Renal cortex interstitium (tissue), 15 donors: ENCODE measurements around the gene ART1. TPM values are rescaled to one million over a fixed set of nuclear protein-coding genes. Genes with fewer than 3 reads are reported as not detected.
"Not testable (repeated sequence)": the region's sequence is repeated elsewhere in the genome, so short reads cannot be mapped to it uniquely, and the experiment has no call there.

Experiments used
- DNase-seq, 11 donors: peaks; one replicate each; pipeline ENCODE4 v3.0.0-alpha.2; 2013; ENCODE audit warnings: low read depth in 9 of 11, low spot score in 4 of 11; ENCODE audit errors: extremely low read depth in 1 of 11
- long read RNA-seq, 16 experiments: transcript quantifications; one replicate each; lab custom pipeline, GENCODE V29; 2026
- polyA plus RNA-seq, 3 donors: library from polyadenylated mRNA; unstranded; fragments of 120-200 nt; gene quantifications; one replicate each; pipeline ENCODE4 v1.2.1, GENCODE V29; 2013; ENCODE audit not compliant: insufficient read length in 3 of 3

ART1 gene, protein sequence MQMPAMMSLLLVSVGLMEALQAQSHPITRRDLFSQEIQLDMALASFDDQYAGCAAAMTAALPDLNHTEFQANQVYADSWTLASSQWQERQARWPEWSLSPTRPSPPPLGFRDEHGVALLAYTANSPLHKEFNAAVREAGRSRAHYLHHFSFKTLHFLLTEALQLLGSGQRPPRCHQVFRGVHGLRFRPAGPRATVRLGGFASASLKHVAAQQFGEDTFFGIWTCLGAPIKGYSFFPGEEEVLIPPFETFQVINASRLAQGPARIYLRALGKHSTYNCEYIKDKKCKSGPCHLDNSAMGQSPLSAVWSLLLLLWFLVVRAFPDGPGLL
- under 1 TPM in 1 of 3 donors, not detected in 2; 0.19 TPM for polyA plus RNA-seq
- long read RNA-seq, donor 1 = 0 reads
- long read RNA-seq, donor 2 = 0 reads
- long read RNA-seq, donor 3 = 0 reads
- long read RNA-seq, donor 4 = 0 reads
- long read RNA-seq, donor 5 = 0 reads
- long read RNA-seq, donor 6 = 0 reads
- long read RNA-seq, donor 7 = 0 reads
- long read RNA-seq, donor 8 = 0 reads
- long read RNA-seq, donor 9 = 0 reads
- long read RNA-seq, donor 10 = 0 reads
- long read RNA-seq, donor 11 = 0 reads
- long read RNA-seq, donor 12 = 0 reads
- long read RNA-seq, donor 13 = 0 reads
- long read RNA-seq, donor 14 = 0 reads
- long read RNA-seq, donor 15 = 0 reads
- long read RNA-seq, donor 16 = 0 reads

DNA sequence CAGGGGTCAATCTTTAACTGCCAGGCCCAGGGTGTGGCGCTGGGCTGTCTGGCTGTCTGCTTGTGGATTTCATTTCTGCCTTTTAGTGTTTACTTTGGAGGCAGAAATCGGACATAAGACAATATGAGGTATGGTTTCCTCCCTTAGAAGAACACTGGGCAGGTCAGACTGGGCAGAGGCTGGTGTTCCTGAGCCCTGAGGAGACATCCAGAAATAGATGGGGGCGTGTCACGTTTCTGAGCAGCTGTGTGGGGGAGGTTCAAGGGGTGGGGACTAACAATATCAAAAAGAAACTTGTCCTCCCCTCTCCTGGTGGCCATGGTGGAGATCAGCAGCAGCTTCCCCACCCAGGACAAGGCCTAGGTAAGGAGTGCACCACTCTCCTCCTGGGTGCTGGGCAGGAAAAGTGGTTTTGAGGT, at the start of gene ART1:
Gene ART1, plus strand, starts transcription at position 312 of the 419 bp plus-strand sequence. CDS start 14,086 bp downstream, outside the sequence.
- no peak for DNase-seq

DNA sequence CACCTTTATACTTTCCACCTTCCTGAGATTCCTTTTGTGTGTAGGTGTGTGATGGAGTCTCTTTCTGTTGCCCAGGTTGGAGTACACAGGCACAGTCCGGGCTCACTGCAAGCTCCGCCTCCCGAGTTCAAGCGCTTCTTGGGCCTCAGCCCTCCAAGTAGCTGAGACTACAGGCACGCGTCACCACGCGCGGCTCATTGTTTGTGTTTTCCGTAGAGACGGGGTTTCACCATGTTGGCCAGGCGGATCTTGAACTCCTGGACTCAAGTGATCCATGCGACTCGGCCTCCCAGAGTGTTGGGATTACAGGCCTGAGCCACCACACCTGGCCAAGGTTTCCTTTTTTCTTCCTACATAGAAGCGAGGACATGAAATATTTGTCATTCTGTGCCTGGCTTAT, 47.2 kb upstream of the ART1 start:
- not testable (repeated sequence) for DNase-seq

DNA sequence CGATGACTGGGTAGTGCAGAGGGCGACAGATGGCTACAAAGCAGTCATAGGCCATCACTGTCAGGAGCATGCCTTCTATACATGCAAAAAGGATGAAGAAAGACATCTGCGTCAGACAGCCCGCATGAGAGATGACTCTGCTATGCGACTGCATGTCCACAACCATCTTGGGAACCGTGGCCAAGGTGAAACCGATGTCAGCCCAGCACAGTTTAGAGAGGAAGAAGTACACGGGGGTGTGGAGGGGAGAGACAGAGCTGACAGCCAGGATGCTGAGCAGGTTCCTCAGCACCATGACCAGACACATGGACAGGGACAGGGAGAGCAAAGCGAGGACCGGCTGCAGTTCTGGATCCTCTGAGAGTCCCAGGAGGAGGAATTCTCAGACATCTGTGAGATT, 44.7 kb upstream of the ART1 start:
- DNase-seq = not testable (repeated sequence)

DNA sequence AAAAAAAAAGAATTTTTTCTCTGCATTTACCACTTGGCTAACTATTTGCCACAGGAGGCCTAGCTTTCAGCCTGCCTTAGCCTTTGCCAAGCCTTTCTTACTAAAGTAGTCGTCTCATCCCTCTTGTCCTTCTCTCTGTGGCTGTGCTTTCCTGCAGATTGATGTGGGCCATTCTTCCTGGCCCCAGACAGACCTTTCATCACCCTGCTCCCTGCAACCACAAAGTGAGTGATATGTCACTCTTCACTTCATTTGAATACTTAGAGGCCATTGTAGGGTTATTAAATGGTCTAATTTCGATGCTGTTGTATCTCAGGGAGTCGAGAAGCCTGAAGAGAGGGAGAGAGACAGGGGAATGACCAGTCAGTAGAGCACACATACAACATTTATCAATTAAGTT, 40.8 kb upstream of the ART1 start:
- DNase-seq = no peak

DNA sequence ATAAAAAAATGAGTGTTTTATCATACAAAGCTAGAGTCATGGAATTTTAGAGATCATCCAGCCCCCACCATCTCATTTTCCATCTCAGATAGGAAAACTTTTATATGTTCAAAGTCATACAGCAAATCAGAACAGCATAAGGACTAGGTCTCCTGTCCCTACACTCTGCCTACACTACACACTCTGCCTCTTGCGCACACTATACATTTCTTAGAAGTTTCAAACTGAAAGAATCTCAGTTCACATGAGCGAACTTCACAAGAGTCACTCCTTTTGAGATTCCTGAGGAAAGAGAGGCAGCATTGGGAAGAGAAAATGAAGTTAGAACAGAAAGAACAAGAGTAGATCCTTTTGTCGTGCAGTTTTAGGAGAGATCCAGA, 39.7 kb upstream of the ART1 start:
- DNase-seq = no peak

DNA sequence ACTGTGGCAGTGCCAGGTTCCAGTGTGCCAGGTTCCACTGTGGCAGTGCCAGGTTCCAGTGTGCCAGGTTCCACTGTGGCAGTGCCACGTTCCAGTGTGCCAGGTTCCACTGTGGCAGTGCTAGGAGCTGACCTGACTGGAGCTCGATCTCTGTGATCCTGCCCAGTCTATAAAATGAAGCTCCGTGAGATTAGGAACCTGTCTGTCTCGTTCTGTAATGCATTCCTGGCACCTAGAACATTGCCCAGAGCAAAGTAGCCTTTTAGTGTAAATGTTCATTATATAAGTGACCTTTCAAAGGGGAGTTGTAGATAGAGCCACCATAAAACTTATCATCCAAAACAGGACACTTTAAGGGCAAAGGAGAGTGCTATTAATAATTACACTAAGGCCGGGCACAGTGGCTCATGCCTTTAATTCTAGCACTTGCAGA, 39.1 kb upstream of the ART1 start:
- no peak for DNase-seq

DNA sequence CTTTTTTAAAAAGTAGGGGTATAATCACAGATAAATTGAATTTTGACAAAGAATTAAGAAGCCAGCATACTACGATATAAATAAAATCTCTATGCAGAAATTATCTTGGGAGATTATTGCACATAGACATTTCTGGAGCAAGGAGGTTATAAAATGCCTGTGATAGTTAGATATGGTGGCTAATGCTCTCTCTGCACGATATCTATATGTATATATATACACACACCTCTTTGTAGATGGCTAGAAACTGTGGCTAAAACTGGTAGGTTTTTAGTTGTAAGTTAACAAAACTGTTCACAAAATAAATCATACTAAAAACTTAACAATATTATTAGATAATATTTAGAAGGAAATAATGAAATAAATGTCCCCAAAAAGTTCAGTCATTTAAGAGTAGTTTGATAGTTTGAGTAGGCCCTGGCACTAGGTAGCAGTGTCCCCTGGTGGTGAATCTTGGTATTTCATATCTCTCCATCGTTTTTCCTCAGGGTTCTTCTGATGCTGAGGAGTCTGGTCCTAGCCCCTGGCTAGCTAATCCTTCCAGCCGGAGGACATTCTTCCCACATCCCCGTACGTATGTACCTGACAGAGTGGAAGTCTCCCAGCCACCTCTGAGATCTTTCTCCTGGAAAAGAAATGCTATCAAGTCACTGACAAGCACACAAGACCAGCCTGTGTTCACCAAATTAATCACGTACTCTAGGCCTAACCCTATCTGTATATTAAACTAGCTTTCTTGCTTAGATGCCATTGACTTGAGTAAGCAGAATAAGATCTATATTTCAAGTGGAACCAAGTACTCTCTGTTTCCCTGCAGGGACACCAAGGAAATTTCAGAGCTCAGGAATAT, 35.3 kb upstream of the ART1 start:
- peak in 8 of 11 donors; percentile 6 to 40 (median 22) for DNase-seq

DNA sequence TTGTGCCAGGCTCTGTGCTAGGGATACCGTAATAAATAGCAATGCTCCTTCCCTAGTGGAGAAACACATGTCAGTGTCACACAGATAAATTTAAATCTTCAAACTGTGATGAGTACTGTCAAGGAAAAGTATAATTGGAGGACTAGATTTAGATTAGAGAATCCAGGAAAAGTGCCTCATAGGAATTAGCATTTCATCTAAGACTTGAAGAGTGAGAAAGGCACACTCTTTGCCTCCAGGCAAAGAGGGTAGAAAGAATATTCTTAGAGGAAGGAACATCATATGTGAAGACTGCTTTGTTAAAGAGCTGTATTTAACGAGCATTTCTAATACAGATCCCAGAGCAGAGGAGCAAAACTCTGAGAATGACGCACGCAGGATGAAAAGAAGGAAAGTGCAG, 34.1 kb upstream of the ART1 start:
- DNase-seq = no peak

DNA sequence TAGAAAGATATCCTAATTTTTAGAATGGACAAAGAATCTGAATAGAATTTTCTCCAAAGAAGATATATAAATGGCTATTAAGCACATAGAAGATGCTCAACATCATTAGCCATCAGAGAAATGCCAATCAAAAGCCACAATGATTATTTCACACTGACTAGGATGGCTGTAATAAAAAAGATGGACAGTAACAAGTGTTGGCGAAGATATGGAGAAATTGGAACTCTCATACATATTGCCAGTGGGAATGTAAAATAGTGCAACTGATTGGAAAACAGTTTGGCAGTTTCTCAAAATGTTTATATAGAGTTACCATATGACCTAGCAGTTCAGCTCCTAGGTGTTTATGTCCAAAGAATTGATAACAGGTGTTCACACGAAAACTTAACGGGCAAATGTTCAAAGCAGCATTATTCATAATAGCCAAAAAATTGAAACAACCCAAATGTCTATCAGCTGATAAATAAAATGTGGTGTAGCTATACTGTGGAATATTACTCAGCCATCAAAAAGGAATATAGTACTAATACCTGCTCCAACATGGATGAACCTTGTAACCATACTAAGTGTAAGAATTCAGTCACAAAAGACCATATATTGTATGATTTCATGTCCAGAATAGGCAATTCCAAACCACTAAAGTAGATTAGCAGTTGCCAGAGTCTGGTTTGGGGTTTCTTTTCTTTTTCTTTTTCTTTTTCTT, 32.8 kb upstream of the ART1 start:
- DNase-seq = no peak

DNA sequence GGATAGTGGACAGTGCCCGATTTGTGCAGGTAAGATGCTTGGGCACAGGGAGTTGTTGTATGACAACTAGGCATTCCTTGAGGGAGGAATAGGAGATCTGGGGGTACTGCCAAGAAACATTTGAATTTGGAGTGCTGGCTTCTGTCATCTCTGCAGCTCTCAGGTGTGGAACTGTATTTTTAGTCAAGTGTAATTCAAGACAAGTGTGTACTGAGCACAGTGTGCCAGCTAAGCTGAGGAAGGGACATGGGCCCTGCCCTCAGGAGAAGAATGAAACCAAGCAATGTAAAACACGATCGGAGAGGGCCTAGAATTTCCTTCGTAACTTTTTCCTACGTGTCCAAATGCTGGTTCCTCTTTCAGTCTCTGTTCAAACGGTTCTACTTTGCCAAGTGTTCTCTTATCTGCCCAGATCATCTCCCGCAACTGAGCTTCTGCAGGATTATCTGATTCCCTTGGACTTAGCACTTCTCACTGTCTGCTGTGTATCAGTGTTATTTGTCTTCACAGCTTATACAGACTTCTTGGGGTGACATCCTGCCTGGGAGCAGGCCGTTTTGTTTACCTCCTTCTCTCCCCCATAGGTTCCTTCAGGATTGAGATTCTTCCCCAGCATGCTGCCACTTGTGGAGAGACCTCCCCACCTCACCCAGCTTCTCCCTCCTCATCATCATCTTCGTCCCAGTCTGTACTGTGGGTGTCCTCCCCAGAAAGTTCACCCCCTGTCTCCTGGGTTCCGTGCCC, 30.8 kb upstream of the ART1 start:
- no peak for DNase-seq

DNA sequence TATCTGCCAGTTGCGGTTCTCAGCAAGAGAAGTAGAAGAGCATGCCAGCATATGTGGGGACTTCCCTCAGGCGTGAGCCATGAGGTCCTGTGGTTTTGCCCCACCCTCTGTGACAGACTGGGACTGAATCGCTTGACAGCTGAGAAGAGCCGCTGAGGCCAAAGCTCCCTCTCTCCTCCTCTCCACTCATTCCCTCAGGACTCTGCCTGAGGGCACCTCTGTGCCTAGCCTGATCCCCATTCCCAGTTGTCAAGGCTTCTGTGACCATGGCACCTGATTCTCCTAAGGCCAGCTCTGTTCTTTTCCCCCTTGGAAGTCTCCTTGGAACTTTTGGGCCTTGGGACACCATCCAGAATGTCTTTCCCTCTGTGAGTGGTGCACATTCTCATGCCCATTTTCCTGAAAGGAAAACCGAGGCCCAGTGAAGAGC, 30.2 kb upstream of the ART1 start:
- DNase-seq = no peak

DNA sequence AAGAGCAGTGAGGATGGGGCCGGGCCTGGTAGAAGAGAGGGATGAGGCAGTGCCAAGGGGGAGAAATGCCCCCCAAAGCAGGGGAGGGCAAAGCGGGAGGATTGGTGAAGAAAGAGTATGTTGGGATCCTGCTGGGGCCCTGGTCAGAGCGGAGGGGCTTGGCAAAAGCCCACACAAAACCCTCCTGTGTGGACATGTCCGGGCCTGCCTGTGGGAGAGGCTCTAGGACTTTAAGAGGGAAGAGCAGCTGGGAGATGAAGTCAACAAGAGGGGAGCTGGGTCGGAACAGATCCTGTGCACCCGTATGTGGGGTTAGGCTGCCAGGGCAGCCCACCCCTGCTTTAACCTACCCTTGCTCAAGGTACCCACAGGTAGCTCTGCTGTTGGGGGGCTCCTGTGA, 28.9 kb upstream of the ART1 start:
- no peak for DNase-seq

DNA sequence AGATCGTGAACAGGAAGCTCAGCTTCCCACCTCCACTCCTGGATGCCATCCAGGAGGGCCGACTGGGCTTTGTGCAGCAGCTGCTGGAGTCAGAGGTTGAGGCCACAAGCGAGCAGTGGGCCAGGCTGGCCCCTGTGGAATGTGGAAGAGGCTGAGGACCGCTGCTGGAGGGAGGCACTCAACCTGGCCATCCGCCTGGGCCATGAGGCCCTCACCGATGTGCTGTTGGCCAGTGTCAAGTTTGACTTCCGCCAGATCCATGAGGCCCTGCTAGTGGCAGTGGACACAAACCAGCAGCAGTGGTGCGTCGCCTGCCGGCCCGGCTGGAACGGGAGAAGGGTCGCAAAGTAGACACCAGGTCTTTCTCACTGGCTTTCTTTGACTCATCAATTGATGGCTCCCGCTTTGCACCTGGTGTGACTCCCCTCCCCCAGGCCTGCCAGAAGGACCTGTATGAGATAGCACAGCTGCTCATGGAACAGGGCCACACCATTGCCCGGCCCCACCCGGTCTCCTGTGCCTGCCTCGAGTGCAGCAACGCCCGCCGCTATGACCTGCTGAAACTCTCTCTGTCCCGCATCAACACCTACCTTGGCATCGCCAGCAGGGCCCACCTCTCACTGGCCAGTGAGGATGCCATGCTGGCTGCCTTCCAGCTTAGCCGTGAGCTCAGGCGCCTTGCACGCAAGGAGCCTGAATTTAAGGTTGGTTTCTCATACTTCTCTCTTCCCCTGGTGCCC, 28.0 kb upstream of the ART1 start:
- no peak for DNase-seq

DNA sequence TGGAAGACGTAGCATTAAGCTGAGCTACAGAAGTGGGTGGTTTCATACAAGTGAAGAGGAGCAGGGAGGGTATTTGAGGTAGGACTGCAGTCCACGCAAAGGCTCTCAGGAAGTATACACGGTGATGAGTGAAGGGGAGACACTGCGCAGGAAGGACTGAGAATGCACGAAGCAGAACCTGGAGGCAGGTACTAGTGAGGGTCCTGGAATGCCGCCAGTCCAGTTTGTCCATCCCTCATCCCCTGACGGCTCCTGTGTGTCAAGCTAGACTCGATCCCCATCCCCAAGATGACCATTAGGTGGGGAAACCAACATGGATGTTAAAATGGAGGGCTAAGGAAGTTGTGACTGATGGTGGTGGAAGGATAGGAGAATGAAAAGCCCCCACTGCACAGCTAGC, 26.9 kb upstream of the ART1 start:
- no peak for DNase-seq

DNA sequence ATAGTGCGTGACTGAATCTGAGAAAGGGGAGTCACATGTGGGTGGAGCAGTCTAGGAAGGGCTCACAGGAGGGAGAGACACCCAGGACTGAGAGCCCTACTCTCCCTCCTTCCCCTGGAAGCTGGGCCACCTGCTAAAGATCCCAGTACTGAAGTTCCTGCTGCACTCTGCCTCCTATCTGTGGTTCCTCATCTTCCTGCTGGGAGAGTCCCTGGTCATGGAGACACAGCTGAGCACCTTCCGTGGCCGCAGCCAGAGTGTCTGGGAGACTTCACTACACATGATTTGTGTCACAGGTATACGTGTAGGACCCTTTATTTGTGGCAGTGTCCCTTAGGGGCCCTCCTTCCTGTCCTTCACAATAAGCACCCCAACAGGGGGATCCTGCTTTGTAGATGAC, 22.4 kb upstream of the ART1 start:
- DNase-seq = no peak

DNA sequence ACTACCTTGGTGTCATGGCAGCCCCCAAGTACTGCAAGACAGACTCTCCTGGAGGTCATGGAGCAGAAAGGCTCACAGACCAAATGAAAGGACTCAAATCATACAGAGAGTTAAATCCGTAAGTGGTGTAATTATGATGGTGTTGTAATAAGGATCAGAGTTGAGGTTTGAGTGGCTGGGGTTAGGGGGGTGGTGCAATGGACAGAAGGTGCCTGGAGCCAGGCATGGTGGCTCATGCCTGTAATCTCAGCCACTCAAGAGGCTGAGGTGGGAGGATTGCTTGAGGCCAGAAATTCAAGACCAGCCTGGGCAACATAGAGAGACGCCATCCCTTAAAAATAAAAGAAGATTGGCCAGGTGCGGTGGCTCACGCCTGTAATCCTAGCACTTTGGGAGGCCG, 21.8 kb upstream of the ART1 start:
- DNase-seq = no peak

DNA sequence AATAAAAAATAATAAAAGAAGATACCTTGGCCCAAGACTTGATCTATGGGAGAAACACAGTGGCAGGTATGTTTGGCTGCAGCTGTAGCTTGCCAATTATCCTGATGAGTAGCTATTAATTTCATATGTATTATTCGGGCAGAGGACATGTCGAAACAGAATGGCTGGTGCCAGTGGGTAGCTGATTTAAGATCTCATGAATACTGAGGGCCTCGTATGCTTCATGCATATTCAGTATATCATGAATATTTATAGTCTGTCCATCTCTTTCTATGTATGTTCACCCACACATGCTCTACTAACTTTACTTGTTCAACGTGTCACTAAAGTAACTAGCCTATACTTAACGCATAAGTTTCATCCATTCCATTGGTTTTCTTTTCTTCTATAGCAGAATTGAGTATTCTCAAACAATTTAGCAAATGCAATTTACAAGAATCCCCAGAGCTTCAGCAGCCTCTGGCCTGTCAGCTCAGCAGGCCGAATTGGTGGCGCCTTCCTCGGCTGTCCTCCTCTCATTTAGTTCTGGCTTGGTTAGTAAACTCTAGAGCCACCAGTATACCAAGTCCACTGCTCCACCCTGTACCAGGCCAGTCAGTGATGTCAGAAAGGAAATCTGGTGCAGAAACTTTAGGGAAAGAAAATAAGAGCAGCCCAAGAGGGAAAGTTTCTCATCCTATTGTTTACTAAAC, 21.0 kb upstream of the ART1 start:
- no peak for DNase-seq
